Uterus (tissue), 2 donors: Measurements from ENCODE around the gene BET1.

Experiments used
- POLR2A ChIP-seq, 2 donors: fragments of 450-650 bp; IDR thresholded peaks; one replicate each; pipeline ENCODE4 v1.6.1; 2016; ENCODE audit warnings: antibody characterized with exemption in 2 of 2, mild to moderate bottlenecking in 1 of 2, moderate library complexity in 1 of 2
- TF ChIP-seq, protein P1 (sequence below), 4 experiments: fragments of 200-600 bp in 2 of 4; fragments of 450-650 bp in 2 of 4; sonication (generic) in 2 of 4; IDR thresholded peaks; one replicate each; pipeline ENCODE4 v1.5.1; 2016 to 2019; ENCODE audit warnings: antibody characterized with exemption in 4 of 4, mild to moderate bottlenecking in 2 of 4, moderate library complexity in 1 of 4

- TF ChIP-seq, protein P1, sequence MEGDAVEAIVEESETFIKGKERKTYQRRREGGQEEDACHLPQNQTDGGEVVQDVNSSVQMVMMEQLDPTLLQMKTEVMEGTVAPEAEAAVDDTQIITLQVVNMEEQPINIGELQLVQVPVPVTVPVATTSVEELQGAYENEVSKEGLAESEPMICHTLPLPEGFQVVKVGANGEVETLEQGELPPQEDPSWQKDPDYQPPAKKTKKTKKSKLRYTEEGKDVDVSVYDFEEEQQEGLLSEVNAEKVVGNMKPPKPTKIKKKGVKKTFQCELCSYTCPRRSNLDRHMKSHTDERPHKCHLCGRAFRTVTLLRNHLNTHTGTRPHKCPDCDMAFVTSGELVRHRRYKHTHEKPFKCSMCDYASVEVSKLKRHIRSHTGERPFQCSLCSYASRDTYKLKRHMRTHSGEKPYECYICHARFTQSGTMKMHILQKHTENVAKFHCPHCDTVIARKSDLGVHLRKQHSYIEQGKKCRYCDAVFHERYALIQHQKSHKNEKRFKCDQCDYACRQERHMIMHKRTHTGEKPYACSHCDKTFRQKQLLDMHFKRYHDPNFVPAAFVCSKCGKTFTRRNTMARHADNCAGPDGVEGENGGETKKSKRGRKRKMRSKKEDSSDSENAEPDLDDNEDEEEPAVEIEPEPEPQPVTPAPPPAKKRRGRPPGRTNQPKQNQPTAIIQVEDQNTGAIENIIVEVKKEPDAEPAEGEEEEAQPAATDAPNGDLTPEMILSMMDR (IDR thresholded peaks at IDR 0.05), result no peak
- TF ChIP-seq POLR2A (IDR thresholded peaks at IDR 0.05), result no peak
Measured at GRCh38 chr7:94041529-94041928, 37.4 kb upstream of the BET1 start.
